ENCODE data around the gene LTBR.
A peak's percentile ranks its signal among the peaks of the same experiment; 100 is the strongest.

LTBR gene

GRCh38 chr12:6423267-6424007, 39.5 kb downstream of the LTBR start:
- Histone ChIP-seq H3K36me3 (ENCODE audit: control insufficient read depth, insufficient read depth, low read length) (no peaks in the 10 kb centered on the region), H3K4me2 (ENCODE audit: low read length) (no peak overlapping the region), H3K4me1 (peaks cover 19% of the 10 kb centered on the region), H3K79me2 (no peaks in the 10 kb centered on the region), H2AFZ (peak overlapping the region; percentile 94), H3K27me3 (ENCODE audit: control insufficient read depth, insufficient read depth, low read length) (no peaks in the 10 kb centered on the region), H3K27ac (peak overlapping the region; percentile 47), H3K9ac (no peak overlapping the region), H3K9me3 (ENCODE audit: control insufficient read depth, low read length) (no peaks in the 10 kb centered on the region), H3K4me3 (ENCODE audit: low read depth, low read length) (no peak overlapping the region)
- peak; percentile 95 for TF ChIP-seq CTCF (IDR thresholded peaks at IDR 0.05)

- no peak overlapping the region for H3K9ac ChIP-seq
- H3K9me3 ChIP-seq (ENCODE audit: control insufficient read depth, low read length): no peaks in the 10 kb centered on the region
- H3K27me3 ChIP-seq (ENCODE audit: control insufficient read depth, insufficient read depth, low read length): no peaks in the 10 kb centered on the region
- H3K4me1 ChIP-seq: peaks cover 19% of the 10 kb centered on the region
- no peaks in the 10 kb centered on the region for H3K36me3 ChIP-seq (ENCODE audit: control insufficient read depth, insufficient read depth, low read length)
- H3K27ac ChIP-seq: peak overlapping the region; percentile 47
- no peak overlapping the region for H3K4me3 ChIP-seq (ENCODE audit: low read depth, low read length)
- H2AFZ ChIP-seq: peak overlapping the region; percentile 94
- TF ChIP-seq CTCF (IDR thresholded peaks at IDR 0.05): no peak
- no peak overlapping the region for H3K4me2 ChIP-seq (ENCODE audit: low read length)
- no peaks in the 10 kb centered on the region for H3K79me2 ChIP-seq
These were observed 40.0 kb downstream of the LTBR start for GRCh38 chr12:6424008-6424347.

- no peak overlapping the region for H3K4me3 ChIP-seq (ENCODE audit: low read depth, low read length)
- H3K4me2 ChIP-seq (ENCODE audit: low read length): no peak overlapping the region
- H3K36me3 ChIP-seq (ENCODE audit: control insufficient read depth, insufficient read depth, low read length): no peaks in the 10 kb centered on the region
- no peak overlapping the region for H3K9ac ChIP-seq
- TF ChIP-seq CTCF (IDR thresholded peaks at IDR 0.05): no peak
- H3K79me2 ChIP-seq: no peaks in the 10 kb centered on the region
- no peaks in the 10 kb centered on the region for H3K9me3 ChIP-seq (ENCODE audit: control insufficient read depth, low read length)
- no peaks in the 10 kb centered on the region for H3K27me3 ChIP-seq (ENCODE audit: control insufficient read depth, insufficient read depth, low read length)
- H3K4me1 ChIP-seq: peaks cover 19% of the 10 kb centered on the region
- H2AFZ ChIP-seq: peak overlapping the region; percentile 54
- peak overlapping the region; percentile 16 for H3K27ac ChIP-seq
These were observed 40.9 kb downstream of the LTBR start for GRCh38 chr12:6424866-6425265.

GRCh38 chr12:6425590-6426531, 41.9 kb downstream of the LTBR start:
- TF ChIP-seq CTCF (IDR thresholded peaks at IDR 0.05): no peak
- H2AFZ ChIP-seq: peak overlapping the region; percentile 29
- H3K79me2 ChIP-seq: no peaks in the 10 kb centered on the region
- no peak overlapping the region for H3K9ac ChIP-seq
- H3K27me3 ChIP-seq (ENCODE audit: control insufficient read depth, insufficient read depth, low read length): no peaks in the 10 kb centered on the region
- H3K4me3 ChIP-seq (ENCODE audit: low read depth, low read length): no peak overlapping the region
- no peaks in the 10 kb centered on the region for H3K36me3 ChIP-seq (ENCODE audit: control insufficient read depth, insufficient read depth, low read length)
- no peaks in the 10 kb centered on the region for H3K9me3 ChIP-seq (ENCODE audit: control insufficient read depth, low read length)
- H3K4me1 ChIP-seq: peaks cover 19% of the 10 kb centered on the region
- no peak overlapping the region for H3K27ac ChIP-seq
- no peak overlapping the region for H3K4me2 ChIP-seq (ENCODE audit: low read length)

All from parathyroid adenoma (tissue), 2 donors.